Measurements from ENCODE around the gene E2F3.
A peak's percentile ranks its signal among the peaks of the same experiment; 100 is the strongest.

E2F3 gene

GRCh38 chr6:20401205-20402091, at the start of gene E2F3:
E2F3 (plus strand) TSS chr6:20401879; CDS start chr6:20402233, 354 bp downstream.
- intact Hi-C loops (cut with DNase I) = loop anchor here (5.0 kb wide), 2 partner anchors 109 to 126 kb away; no protein-coding TSS in a partner anchor
- peak; percentile 95 to 100 (median 99) for DNase-seq

- DNase-seq = no peak
- intact Hi-C loops (cut with DNase I) = no loop called here
Measured at GRCh38 chr6:20352346-20352745, 49.3 kb upstream of the E2F3 start.

DNA sequence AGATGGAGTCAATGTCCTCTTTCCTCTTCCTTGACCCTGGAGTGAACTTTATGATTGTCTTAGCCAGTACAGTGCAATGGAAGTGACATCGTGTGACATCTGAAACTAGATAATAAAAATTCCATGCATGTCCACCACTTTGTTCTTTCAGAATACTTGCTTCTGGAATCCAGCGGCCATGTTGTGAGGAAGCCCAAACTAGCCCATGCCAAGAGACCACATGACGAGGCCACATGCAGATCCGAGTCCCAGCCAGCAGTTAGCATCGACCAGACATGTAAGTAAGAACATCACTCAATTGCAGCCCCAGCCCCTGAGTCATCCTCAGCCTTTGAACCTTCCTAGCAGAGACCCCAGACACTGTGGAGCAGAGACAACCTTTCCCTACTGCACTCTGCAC, 48.5 kb upstream of the E2F3 start:
- intact Hi-C loops (cut with DNase I) = no loop called here
- DNase-seq = no peak

DNA sequence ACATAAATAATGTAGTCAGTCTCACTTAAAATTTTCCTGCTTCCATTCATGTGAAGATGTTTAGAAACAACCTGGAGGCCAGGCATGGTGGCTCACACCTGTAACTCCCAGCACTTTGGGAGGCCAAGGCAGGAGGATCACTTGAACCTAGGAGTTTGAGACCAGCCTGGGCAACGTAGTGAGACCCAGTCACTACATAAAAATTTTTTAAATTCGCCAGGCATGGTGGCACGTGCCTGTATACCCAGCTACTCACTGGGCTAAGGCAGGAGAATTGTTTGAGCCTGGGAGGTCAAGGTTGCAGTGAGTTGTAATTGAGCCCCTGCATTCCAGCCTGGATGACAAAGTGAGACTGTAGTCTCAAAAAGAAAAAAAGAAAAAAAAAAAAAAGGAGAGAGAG, 47.3 kb upstream of the E2F3 start:
- intact Hi-C loops (cut with DNase I) = no loop called here

GRCh38 chr6:20360471-20361119, 41.1 kb upstream of the E2F3 start:
- intact Hi-C loops (cut with DNase I) = no loop called here

More for the DNA sequence above, 47.3 kb upstream of the E2F3 start:
- no peak for DNase-seq

GRCh38 chr6:20362623-20363022, 39.1 kb upstream of the E2F3 start:
- intact Hi-C loops (cut with DNase I) = no loop called here
- no peak for DNase-seq

More at GRCh38 chr6:20360471-20361119, 41.1 kb upstream of the E2F3 start:
- DNase-seq = no peak

- intact Hi-C loops (cut with DNase I) = no loop called here
- DNase-seq = no peak
Measured at GRCh38 chr6:20364327-20364726, 37.4 kb upstream of the E2F3 start.

DNA sequence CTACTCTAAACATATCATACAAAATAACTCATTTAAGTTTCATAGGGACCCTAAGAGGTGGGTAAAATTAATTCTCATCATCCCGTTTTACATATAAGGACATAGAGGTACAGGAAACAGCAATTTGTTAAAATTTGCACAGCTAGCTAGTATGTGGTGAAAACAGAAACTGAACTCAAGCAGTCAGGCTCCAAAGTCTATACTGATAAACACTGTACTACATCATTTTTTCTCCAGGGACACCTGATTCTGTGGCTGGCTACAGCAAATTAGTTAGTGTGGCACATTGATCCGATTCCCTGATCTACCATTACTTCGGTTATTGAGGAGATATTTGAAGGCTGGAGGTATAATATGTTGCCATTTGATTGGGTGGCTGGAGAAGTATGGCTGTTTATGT, 36.2 kb upstream of the E2F3 start:
- no peak for DNase-seq
- intact Hi-C loops (cut with DNase I) = no loop called here

GRCh38 chr6:20366082-20366830, 35.4 kb upstream of the E2F3 start:
- intact Hi-C loops (cut with DNase I) = no loop called here
- peak in 2 of 10 donors; percentile 3 to 28 for DNase-seq

- intact Hi-C loops (cut with DNase I) = no loop called here
- peak in 2 of 10 donors; percentile 5 to 21 for DNase-seq
Measured at GRCh38 chr6:20367743-20368485, 33.8 kb upstream of the E2F3 start.

DNA sequence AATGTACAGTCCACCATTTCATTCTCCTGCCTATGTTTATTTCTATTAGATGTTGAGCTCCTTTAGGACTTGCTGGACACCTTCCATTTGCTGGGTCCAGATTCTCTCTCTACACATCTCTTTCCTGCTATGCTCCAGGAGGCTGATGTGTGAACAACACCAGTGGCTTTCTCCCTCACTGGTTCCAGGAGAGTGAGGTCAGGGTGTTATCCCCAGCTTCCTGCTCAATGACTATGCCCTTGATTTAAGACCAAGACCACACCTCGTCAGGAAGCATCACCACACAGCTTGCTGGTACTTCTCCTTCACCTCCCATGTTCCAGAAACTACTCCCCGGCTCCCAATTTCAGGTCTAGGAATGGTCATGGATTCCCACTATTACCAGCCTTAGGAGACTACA, 31.3 kb upstream of the E2F3 start:
- intact Hi-C loops (cut with DNase I) = no loop called here
- no peak for DNase-seq

- intact Hi-C loops (cut with DNase I) = no loop called here
- DNase-seq = no peak
Measured at GRCh38 chr6:20370801-20371200, 30.9 kb upstream of the E2F3 start.

DNA sequence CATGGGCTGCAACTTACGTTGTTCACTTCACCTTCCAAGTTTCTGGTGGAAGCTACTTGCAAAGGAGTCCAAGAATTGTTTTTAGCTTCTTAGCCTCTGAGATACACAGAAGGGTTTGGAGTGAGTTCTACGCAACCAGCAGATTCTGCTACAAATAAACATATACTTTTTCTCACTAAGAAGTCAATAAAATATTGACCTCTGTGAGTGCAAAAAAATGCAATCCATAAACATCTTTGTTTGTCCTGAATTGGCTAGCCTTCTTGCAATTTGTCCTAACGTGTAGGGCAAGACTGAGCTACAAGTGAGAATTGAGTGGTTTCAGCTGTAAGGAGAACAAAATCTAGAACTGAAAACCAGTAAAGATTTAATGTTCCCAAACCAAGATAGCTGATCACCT, 26.2 kb upstream of the E2F3 start:
- DNase-seq = no peak
- intact Hi-C loops (cut with DNase I) = no loop called here

DNA sequence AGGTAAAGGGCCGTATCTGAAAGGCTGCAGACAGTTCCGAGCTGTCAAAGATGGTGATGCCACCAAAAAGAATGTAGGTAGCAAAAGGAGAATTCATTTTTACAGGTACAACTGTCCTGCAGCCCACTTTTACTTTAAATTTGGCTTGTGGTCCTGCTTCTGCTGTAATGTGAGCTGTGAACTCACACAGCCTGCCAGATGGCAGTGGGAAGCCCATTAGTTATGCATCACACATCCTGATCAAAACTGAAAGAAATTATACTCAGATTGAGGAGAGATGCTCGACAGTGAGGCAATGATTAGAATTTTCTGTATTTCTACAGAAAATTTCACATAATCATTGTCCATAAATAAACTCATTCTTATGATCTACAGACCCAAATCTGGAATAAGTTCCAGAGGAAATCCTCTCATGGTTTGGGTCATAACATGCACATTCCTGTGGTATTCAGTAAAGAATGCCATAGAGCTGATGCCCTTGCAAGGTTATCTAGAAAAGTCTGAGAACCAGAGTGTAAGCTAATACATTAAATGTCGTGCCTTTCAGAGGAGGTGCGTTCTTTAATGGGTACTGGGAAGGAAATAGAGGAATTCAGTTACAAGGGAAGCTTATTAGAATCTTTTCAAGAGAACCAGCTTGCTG, 23.9 kb upstream of the E2F3 start:
- DNase-seq = peak in 2 of 10 donors; percentile 6 to 15
- intact Hi-C loops (cut with DNase I) = no loop called here

GRCh38 chr6:20379231-20379630, 22.4 kb upstream of the E2F3 start:
- intact Hi-C loops (cut with DNase I) = no loop called here
- DNase-seq = no peak

DNA sequence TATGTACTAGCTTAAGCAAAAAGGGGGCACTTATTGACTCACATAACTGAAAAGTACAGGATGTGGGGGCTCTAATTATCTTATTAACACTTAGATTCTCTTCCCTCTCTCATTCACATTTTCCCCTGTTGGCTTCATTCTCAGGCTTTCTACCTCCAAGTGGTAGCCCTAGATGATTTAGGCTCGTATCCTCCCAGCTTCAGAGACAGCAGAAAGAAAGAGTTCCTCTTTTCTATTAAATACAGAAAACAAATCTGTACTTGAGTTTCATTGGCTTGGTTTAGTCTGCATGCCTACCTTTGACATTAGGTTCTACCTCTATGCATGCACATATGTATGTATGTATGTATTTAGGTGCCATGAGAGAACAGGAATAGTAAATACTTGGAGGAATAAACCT, 15.5 kb upstream of the E2F3 start:
- DNase-seq = no peak
- intact Hi-C loops (cut with DNase I) = no loop called here

DNA sequence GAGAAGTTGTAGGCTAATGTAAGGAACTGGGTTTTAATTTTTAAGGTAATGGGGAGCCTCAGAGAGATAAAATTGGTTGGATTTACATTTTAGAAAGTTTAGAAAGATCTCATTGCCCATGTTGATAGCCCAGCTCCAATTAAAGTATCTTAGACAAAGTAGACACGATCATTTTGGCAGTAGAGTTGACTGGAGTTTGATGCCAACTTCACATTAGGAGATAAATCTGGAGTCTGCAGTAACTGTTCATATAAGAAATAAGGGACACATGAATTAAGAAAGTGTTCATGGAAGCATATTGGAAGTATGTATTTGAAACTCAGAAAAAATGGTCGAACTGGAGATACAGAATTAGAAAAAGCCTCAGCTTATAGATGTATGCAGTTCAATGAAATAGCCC, 12.6 kb upstream of the E2F3 start:
- intact Hi-C loops (cut with DNase I) = no loop called here
- no peak for DNase-seq

- no peak for DNase-seq
- intact Hi-C loops (cut with DNase I) = no loop called here
Measured at GRCh38 chr6:20393297-20393696, 8.4 kb upstream of the E2F3 start.

DNA sequence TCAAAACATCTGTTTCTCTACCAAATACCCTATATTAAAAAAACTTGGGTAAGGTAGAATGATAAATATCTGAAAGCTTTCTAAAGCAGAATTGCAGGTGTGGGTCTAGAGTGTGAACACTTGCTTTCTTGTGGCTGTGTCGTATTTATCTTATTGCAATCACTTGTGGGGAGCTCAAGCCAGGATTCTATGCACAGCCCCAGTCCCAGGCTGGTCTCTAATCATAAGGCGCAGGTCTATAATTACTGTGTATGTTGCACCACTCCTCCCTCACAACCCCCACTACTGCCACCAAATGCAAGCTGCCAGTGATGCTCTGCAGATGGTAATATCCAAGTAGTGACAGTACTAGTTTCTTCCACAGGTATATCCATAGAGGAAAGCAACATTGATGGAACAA, 2.2 kb upstream of the E2F3 start:
- no peak for DNase-seq
- intact Hi-C loops (cut with DNase I) = no loop called here
